Measurements from ENCODE around the gene PLS3.

The PLS3 gene

GRCh38 chrX:115584696-115585095 is 23.7 kb downstream of the PLS3 start:
- no peaks in the 10 kb centered on the region for H3K36me3 ChIP-seq (ENCODE audit: control insufficient read depth, insufficient read depth, low read length)
- H3K4me3 ChIP-seq (ENCODE audit: extremely low read depth, insufficient read depth, low read length, poor library complexity, severe bottlenecking) = no peak overlapping the region
- no peak overlapping the region for H3K27ac ChIP-seq (ENCODE audit: low read depth, low read length, severe bottlenecking)
- H3K9me3 ChIP-seq (ENCODE audit: control insufficient read depth, low read length) = no peaks in the 10 kb centered on the region
- WGBS, 2 experiments (ENCODE audit: insufficient coverage in 2 of 2) = no CpG with 5 or more reads among the region's 2 CpGs
- H3K4me1 ChIP-seq (ENCODE audit: control insufficient read depth, insufficient read depth, low read length, poor library complexity, severe bottlenecking) = peaks cover 33% of the 10 kb centered on the region

GRCh38 chrX:115588179-115588578 is 27.2 kb downstream of the PLS3 start:
- no peak overlapping the region for H3K27ac ChIP-seq (ENCODE audit: low read depth, low read length, severe bottlenecking)
- no peaks in the 10 kb centered on the region for H3K36me3 ChIP-seq (ENCODE audit: control insufficient read depth, insufficient read depth, low read length)
- H3K4me3 ChIP-seq (ENCODE audit: extremely low read depth, insufficient read depth, low read length, poor library complexity, severe bottlenecking) = no peak overlapping the region
- H3K4me1 ChIP-seq (ENCODE audit: control insufficient read depth, insufficient read depth, low read length, poor library complexity, severe bottlenecking) = peaks cover 30% of the 10 kb centered on the region
- no peaks in the 10 kb centered on the region for H3K9me3 ChIP-seq (ENCODE audit: control insufficient read depth, low read length)
- no CpG with 5 or more reads among the region's 4 CpGs for WGBS, 2 experiments (ENCODE audit: insufficient coverage in 2 of 2)

- no peaks in the 10 kb centered on the region for H3K36me3 ChIP-seq (ENCODE audit: control insufficient read depth, insufficient read depth, low read length)
- no peak overlapping the region for H3K27ac ChIP-seq (ENCODE audit: low read depth, low read length, severe bottlenecking)
- peaks cover 19% of the 10 kb centered on the region for H3K4me1 ChIP-seq (ENCODE audit: control insufficient read depth, insufficient read depth, low read length, poor library complexity, severe bottlenecking)
- H3K4me3 ChIP-seq (ENCODE audit: extremely low read depth, insufficient read depth, low read length, poor library complexity, severe bottlenecking) = no peak overlapping the region
- no peaks in the 10 kb centered on the region for H3K9me3 ChIP-seq (ENCODE audit: control insufficient read depth, low read length)
- WGBS, 2 experiments (ENCODE audit: insufficient coverage in 2 of 2) = 100% methylated on average over 1 of the region's 4 CpGs; no CpG with 5 or more reads in 1 of the 2 experiments
Observed at GRCh38 chrX:115589419-115589818, 28.4 kb downstream of the PLS3 start.

- H3K27ac ChIP-seq (ENCODE audit: low read depth, low read length, severe bottlenecking) = no peak overlapping the region
- no peaks in the 10 kb centered on the region for H3K9me3 ChIP-seq (ENCODE audit: control insufficient read depth, low read length)
- H3K4me3 ChIP-seq (ENCODE audit: extremely low read depth, insufficient read depth, low read length, poor library complexity, severe bottlenecking) = no peak overlapping the region
- WGBS, 2 experiments (ENCODE audit: insufficient coverage in 2 of 2) = no CpG with 5 or more reads among the region's 4 CpGs
- peaks cover 14% of the 10 kb centered on the region for H3K4me1 ChIP-seq (ENCODE audit: control insufficient read depth, insufficient read depth, low read length, poor library complexity, severe bottlenecking)
- no peaks in the 10 kb centered on the region for H3K36me3 ChIP-seq (ENCODE audit: control insufficient read depth, insufficient read depth, low read length)
Observed at GRCh38 chrX:115591420-115591819, 30.4 kb downstream of the PLS3 start.

- H3K4me3 ChIP-seq (ENCODE audit: extremely low read depth, insufficient read depth, low read length, poor library complexity, severe bottlenecking) = no peak overlapping the region
- 100% methylated on average over 1 of the region's 11 CpGs; no CpG with 5 or more reads in 1 of the 2 experiments for WGBS, 2 experiments (ENCODE audit: insufficient coverage in 2 of 2)
- H3K36me3 ChIP-seq (ENCODE audit: control insufficient read depth, insufficient read depth, low read length) = no peaks in the 10 kb centered on the region
- peak overlapping the region; percentile 23 for H3K27ac ChIP-seq (ENCODE audit: low read depth, low read length, severe bottlenecking)
- H3K9me3 ChIP-seq (ENCODE audit: control insufficient read depth, low read length) = no peaks in the 10 kb centered on the region
- H3K4me1 ChIP-seq (ENCODE audit: control insufficient read depth, insufficient read depth, low read length, poor library complexity, severe bottlenecking) = peaks cover 14% of the 10 kb centered on the region
Observed at GRCh38 chrX:115591856-115592842, 31.2 kb downstream of the PLS3 start.

GRCh38 chrX:115592997-115593734 is 32.2 kb downstream of the PLS3 start:
- Histone ChIP-seq H3K9me3 (ENCODE audit: control insufficient read depth, low read length) (no peaks in the 10 kb centered on the region), H3K27ac (ENCODE audit: low read depth, low read length, severe bottlenecking) (peak overlapping the region; percentile 45), H3K4me1 (ENCODE audit: control insufficient read depth, insufficient read depth, low read length, poor library complexity, severe bottlenecking) (peaks cover 14% of the 10 kb centered on the region), H3K36me3 (ENCODE audit: control insufficient read depth, insufficient read depth, low read length) (no peaks in the 10 kb centered on the region), H3K4me3 (ENCODE audit: extremely low read depth, insufficient read depth, low read length, poor library complexity, severe bottlenecking) (peak overlapping the region; percentile 11)
- WGBS, 2 experiments (ENCODE audit: insufficient coverage in 2 of 2) = 67 to 100% methylated on average over 1 to 2 of the region's 8 CpGs

- no peaks in the 10 kb centered on the region for H3K36me3 ChIP-seq (ENCODE audit: control insufficient read depth, insufficient read depth, low read length)
- peak overlapping the region; percentile 26 for H3K4me3 ChIP-seq (ENCODE audit: extremely low read depth, insufficient read depth, low read length, poor library complexity, severe bottlenecking)
- no CpG with 5 or more reads among the region's 2 CpGs for WGBS, 2 experiments (ENCODE audit: insufficient coverage in 2 of 2)
- peaks cover 12% of the 10 kb centered on the region for H3K4me1 ChIP-seq (ENCODE audit: control insufficient read depth, insufficient read depth, low read length, poor library complexity, severe bottlenecking)
- no peak overlapping the region for H3K27ac ChIP-seq (ENCODE audit: low read depth, low read length, severe bottlenecking)
- H3K9me3 ChIP-seq (ENCODE audit: control insufficient read depth, low read length) = no peaks in the 10 kb centered on the region
Observed at GRCh38 chrX:115595049-115595448, 34.1 kb downstream of the PLS3 start.

- H3K27ac ChIP-seq (ENCODE audit: low read depth, low read length, severe bottlenecking) = no peak overlapping the region
- H3K9me3 ChIP-seq (ENCODE audit: control insufficient read depth, low read length) = no peaks in the 10 kb centered on the region
- peaks cover 10% of the 10 kb centered on the region for H3K36me3 ChIP-seq (ENCODE audit: control insufficient read depth, insufficient read depth, low read length)
- H3K4me3 ChIP-seq (ENCODE audit: extremely low read depth, insufficient read depth, low read length, poor library complexity, severe bottlenecking) = no peak overlapping the region
- no CpG with 5 or more reads among the region's 1 CpG for WGBS, 2 experiments (ENCODE audit: insufficient coverage in 2 of 2)
- H3K4me1 ChIP-seq (ENCODE audit: control insufficient read depth, insufficient read depth, low read length, poor library complexity, severe bottlenecking) = peaks cover 18% of the 10 kb centered on the region
Observed at GRCh38 chrX:115598556-115598955, 37.6 kb downstream of the PLS3 start.

- H3K27ac ChIP-seq (ENCODE audit: low read depth, low read length, severe bottlenecking) = no peak overlapping the region
Observed at GRCh38 chrX:115602308-115602707, 41.3 kb downstream of the PLS3 start.

GRCh38 chrX:115602729-115603389 is 41.9 kb downstream of the PLS3 start:
- no CpG with 5 or more reads among the region's 4 CpGs for WGBS, 2 experiments (ENCODE audit: insufficient coverage in 2 of 2)
- Histone ChIP-seq H3K4me3 (ENCODE audit: extremely low read depth, insufficient read depth, low read length, poor library complexity, severe bottlenecking) (no peak overlapping the region), H3K27ac (ENCODE audit: low read depth, low read length, severe bottlenecking) (no peak overlapping the region), H3K36me3 (ENCODE audit: control insufficient read depth, insufficient read depth, low read length) (peaks cover 10% of the 10 kb centered on the region), H3K4me1 (ENCODE audit: control insufficient read depth, insufficient read depth, low read length, poor library complexity, severe bottlenecking) (peaks cover 26% of the 10 kb centered on the region), H3K9me3 (ENCODE audit: control insufficient read depth, low read length) (no peaks in the 10 kb centered on the region)

More at GRCh38 chrX:115602308-115602707, 41.3 kb downstream of the PLS3 start:
- peaks cover 10% of the 10 kb centered on the region for H3K36me3 ChIP-seq (ENCODE audit: control insufficient read depth, insufficient read depth, low read length)
- no peaks in the 10 kb centered on the region for H3K9me3 ChIP-seq (ENCODE audit: control insufficient read depth, low read length)
- peaks cover 26% of the 10 kb centered on the region for H3K4me1 ChIP-seq (ENCODE audit: control insufficient read depth, insufficient read depth, low read length, poor library complexity, severe bottlenecking)
- H3K4me3 ChIP-seq (ENCODE audit: extremely low read depth, insufficient read depth, low read length, poor library complexity, severe bottlenecking) = no peak overlapping the region
